RWPE1 (cell line): Measurements from ENCODE around the gene C15orf62.

Source experiments
- CTCF ChIA-PET: fragments of 350-600 bp; sonication (Branson Sonifier 250); formaldehyde crosslinking; extraction: SDS; loops from one replicate; lab custom pipeline; 2021; lab: Yijun Ruan, JAX
- POLR2A ChIA-PET: fragments of 400-600 bp; formaldehyde crosslinking; extraction: SDS; loops from one replicate; lab custom pipeline; 2020; ENCODE audit warnings: antibody characterized with exemption; ENCODE audit not compliant: low non-redundant PET; lab: Yijun Ruan, JAX
- DNase-seq: peaks from one replicate; pipeline ENCODE4 v3.0.0; 2012; ENCODE audit warnings: low spot score
- H3K27ac ChIP-seq: fragments of 450-650 bp; 2 replicates; pipeline ENCODE4 v1.5.1; 2017
- TF ChIP-seq, protein P1 (sequence below): fragments of 450-650 bp; conservative IDR thresholded peaks from 2 replicates; pipeline ENCODE4 v1.5.1; 2017; ENCODE audit warnings: low read depth, mild to moderate bottlenecking

C15orf62 gene

DNA sequence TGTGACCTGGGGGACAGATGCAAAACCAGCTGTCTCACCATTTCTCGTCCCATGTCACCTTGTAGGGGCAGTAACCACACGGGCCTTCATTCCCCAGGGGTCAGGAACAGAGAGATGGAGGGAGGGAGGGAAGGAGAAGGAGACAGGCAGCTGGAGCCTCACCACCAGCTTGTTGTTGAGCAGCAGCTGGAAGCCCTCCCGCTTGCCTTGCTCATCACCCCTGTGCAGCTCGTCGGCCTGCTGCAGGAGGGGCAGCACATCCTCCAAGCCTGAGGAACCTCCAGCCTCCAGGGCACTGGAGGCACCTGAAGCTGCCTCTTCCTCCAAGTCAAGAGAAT is 25.0 kb upstream of the C15orf62 start:
- H3K27ac ChIP-seq, result peak overlapping the region; percentile 86
- ChIA-PET POLR2A (no interaction called here), CTCF (interaction anchor here (0.6 to 1.1 kb wide), 8 partner anchors 19 to 197 kb away, joined by 3 to 8 read pairs (median 4); partner anchors contain the start of gene GCHFR)
- no peak for DNase-seq
- TF ChIP-seq, protein P1, sequence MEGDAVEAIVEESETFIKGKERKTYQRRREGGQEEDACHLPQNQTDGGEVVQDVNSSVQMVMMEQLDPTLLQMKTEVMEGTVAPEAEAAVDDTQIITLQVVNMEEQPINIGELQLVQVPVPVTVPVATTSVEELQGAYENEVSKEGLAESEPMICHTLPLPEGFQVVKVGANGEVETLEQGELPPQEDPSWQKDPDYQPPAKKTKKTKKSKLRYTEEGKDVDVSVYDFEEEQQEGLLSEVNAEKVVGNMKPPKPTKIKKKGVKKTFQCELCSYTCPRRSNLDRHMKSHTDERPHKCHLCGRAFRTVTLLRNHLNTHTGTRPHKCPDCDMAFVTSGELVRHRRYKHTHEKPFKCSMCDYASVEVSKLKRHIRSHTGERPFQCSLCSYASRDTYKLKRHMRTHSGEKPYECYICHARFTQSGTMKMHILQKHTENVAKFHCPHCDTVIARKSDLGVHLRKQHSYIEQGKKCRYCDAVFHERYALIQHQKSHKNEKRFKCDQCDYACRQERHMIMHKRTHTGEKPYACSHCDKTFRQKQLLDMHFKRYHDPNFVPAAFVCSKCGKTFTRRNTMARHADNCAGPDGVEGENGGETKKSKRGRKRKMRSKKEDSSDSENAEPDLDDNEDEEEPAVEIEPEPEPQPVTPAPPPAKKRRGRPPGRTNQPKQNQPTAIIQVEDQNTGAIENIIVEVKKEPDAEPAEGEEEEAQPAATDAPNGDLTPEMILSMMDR, result no peak

DNA sequence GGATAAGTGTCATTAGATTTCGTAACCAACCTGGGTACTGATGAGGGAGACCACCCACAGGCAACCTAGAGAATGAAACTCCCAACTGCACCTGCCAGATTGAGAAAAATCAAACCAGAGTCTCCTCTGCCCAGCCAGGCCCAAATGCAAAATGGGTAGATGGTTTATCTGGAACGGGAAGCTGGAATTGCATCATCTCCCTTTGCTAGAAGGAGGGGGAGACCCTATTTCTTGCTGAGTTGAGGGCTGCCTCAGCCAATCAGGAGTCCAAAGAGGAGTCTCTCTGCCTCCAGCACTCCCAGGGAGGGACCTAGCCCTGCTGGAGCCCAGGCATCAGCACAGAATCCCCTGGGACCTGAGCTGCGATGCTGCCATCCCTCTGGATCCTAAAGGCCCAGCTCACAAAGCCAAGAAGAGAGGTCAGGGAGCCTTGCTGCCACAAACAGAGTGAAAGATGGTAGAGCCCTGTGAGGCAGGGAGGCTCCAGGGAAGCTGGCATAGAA is 22.8 kb upstream of the C15orf62 start:
- ChIA-PET CTCF (interaction anchor here (0.6 to 2.2 kb wide), 11 partner anchors 18 to 307 kb away, joined by 3 to 27 read pairs (median 8); partner anchors contain the start of genes C15orf62 and GCHFR), POLR2A (interaction anchor here (0.7 kb wide), 1 partner anchor 18 kb away, joined by 3 read pairs; no protein-coding TSS in a partner anchor)
- peak overlapping the region; percentile 86 for H3K27ac ChIP-seq

DNA sequence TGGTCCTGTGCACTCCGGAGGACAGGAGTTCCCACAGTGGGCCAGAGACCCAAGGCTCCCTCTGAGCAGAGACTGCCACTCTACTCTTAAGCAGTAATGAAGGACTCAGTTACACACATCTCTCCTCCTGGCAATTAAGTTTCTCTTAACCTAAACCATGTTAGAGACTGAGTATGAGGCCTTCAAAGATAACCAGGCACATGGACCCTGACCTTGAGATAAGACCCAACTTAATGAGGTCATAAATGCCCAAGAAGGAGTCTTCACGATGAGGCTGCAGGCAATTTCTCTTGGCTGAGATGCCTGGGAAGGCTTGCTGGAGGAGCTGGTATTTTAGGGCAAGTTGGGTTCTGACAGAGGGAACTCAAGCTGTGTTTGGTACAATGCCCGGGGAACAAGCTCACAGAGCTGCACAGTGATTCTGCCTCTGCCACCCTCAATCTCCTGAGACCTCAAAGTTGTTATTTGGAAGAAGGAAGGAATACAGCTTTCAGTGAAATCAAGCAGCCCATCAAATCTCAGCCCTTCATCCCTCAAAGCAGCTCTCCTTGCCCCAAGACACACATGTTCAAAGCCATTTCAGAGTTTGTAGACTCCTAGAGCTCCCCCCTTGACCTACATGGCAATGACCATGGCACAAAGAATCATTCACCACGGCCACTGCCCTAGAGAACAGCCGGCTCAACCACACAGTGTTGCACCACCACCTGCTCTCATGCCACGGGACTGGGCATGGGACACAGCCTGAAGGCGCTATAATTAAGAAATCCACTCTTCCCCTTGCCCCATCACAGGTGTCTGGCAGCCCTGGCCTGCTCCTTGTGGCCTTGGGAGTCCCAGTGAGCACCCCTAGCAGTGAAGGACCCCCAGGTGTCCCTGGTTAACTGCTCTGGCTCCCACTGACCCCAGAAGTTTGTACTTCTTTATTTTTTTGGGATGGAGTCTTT is 21.8 kb upstream of the C15orf62 start:
- DNase-seq, result no peak
- H3K27ac ChIP-seq, result peak overlapping the region; percentile 86
- ChIA-PET CTCF (interaction anchor here (1.2 to 2.2 kb wide), 7 partner anchors 17 to 228 kb away, joined by 3 to 27 read pairs (median 5); partner anchors contain the start of genes C15orf62 and GCHFR), POLR2A (no interaction called here)
- TF ChIP-seq, protein P1, result no peak

More for the DNA sequence above, 22.8 kb upstream of the C15orf62 start:
- no peak for DNase-seq
- TF ChIP-seq, protein P1, result no peak

DNA sequence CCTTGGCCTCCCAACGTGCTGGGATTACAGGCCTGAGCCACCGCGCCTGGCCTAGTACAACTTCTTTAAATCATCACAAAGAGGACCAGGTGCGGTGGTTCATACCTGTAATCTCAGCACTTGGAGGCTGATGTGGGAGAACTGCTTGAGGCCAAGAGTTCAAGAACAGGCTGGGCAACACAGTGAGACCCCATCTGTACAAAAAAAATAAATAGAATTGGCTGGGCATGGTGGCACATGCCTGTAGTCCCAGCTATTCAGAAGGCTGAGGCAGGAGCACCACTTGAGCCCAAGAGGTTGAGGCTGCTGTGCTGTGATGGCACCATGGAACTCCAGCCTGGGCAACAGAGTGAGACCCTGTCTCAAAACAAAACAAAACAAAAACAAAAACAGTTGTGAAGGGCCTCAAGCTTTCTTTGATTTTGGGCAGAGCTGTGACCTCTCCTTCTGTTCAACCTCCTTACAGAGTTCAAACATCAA is 20.6 kb upstream of the C15orf62 start:
- H3K27ac ChIP-seq, result no peak overlapping the region; the same call in 1 of the 2 replicates

GRCh38 chr15:40750885-40751284 is 18.9 kb upstream of the C15orf62 start:
- no peak for DNase-seq
- TF ChIP-seq, protein P1, result no peak
- POLR2A ChIA-PET, result no interaction called here
- no peak overlapping the region for H3K27ac ChIP-seq
- CTCF ChIA-PET, result interaction anchor here (1.0 to 1.2 kb wide), 3 partner anchors 28 to 143 kb away, joined by 3 to 5 read pairs (median 3); partner anchors contain the start of gene VPS18

More for the DNA sequence above, 20.6 kb upstream of the C15orf62 start:
- POLR2A ChIA-PET, result no interaction called here
- no peak for DNase-seq
- TF ChIP-seq, protein P1, result no peak
- CTCF ChIA-PET, result interaction anchor here (1.5 kb wide), 1 partner anchor 33 kb away, joined by 6 read pairs; no protein-coding TSS in a partner anchor

DNA sequence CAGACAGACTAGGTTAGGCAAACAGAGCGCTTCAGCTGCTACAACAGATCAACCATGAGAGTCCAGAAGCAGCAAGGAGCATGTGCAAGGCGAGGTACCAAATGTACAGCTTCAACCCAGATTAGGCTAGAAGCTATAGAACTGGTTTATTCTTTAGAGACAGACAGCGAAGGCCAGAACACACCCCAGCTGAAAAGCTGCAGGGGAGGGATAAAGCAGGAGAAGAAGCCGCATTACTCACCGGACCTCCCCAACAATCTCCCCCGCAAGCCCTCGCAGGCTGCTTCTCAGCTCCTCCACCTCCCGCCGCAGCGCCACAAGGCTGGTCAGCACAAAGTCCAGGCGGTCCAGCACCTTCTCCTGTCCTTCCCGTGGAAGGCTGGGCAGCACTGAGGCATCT is 18.0 kb upstream of the C15orf62 start:
- DNase-seq, result no peak
- ChIA-PET CTCF (interaction anchor here (1.1 to 1.2 kb wide), 2 partner anchors 31 to 142 kb away, joined by 3 to 5 read pairs; partner anchors contain the start of gene VPS18), POLR2A (no interaction called here)
- peak overlapping the region; percentile 12; the same call in 1 of the 2 replicates for H3K27ac ChIP-seq
- TF ChIP-seq, protein P1, result no peak
